Measurements from ENCODE around the gene CNPY1.

DNA sequence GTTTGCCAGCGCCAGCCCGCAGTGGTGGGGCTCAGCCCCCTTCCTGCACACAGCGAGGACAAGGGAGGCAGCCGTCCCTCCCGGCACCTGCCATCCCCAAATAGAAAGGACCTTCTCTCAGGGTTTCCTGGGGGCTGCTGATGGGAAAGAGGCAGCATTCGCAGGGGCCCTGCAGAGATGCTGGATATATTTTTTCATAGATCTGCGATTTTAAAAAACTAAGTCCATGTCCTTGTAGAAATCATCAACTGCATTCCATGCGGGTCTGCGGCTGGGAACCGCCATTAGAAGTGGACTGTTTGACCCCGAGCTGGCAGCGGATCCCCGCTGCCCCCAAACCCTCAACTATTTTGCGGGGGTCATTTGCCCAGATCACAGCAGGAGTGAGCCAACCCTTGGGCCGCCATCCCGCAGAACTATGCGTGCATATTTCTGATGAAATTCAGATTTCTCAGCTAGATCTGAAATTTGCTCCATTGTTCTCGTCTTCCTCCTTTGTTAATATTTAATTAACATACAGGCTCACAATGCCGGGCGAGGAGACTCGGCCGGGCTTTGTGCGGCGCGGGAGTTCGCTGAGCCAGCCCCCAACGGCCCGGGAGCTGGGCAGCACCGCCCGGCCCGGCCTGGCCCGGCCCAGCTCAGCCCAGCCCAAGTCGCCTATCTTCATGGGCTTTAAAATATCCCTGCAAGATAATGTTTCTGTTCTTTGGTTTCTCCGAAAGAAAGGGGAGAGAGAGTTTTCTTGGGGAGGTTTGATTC is 86.5 kb downstream of the CNPY1 start:
- TF ChIP-seq, protein P1, sequence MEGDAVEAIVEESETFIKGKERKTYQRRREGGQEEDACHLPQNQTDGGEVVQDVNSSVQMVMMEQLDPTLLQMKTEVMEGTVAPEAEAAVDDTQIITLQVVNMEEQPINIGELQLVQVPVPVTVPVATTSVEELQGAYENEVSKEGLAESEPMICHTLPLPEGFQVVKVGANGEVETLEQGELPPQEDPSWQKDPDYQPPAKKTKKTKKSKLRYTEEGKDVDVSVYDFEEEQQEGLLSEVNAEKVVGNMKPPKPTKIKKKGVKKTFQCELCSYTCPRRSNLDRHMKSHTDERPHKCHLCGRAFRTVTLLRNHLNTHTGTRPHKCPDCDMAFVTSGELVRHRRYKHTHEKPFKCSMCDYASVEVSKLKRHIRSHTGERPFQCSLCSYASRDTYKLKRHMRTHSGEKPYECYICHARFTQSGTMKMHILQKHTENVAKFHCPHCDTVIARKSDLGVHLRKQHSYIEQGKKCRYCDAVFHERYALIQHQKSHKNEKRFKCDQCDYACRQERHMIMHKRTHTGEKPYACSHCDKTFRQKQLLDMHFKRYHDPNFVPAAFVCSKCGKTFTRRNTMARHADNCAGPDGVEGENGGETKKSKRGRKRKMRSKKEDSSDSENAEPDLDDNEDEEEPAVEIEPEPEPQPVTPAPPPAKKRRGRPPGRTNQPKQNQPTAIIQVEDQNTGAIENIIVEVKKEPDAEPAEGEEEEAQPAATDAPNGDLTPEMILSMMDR (IDR thresholded peaks at IDR 0.05) = no peak
- TF ChIP-seq EP300 (IDR thresholded peaks at IDR 0.05) = no peak

Data from stomach (tissue), 4 donors.